GM21529 (cell line): Measurements from ENCODE around the gene RHOA.
"Not testable (repeated sequence)": the region's sequence is repeated elsewhere in the genome, so short reads cannot be mapped to it uniquely, and the experiment has no call there.

Experiments
- ATAC-seq: cut with Tn5 transposase; IDR thresholded peaks from one replicate; pipeline ENCODE4 v1.9.1; 2021; ENCODE audit not compliant: unreplicated experiment

Gene RHOA

DNA sequence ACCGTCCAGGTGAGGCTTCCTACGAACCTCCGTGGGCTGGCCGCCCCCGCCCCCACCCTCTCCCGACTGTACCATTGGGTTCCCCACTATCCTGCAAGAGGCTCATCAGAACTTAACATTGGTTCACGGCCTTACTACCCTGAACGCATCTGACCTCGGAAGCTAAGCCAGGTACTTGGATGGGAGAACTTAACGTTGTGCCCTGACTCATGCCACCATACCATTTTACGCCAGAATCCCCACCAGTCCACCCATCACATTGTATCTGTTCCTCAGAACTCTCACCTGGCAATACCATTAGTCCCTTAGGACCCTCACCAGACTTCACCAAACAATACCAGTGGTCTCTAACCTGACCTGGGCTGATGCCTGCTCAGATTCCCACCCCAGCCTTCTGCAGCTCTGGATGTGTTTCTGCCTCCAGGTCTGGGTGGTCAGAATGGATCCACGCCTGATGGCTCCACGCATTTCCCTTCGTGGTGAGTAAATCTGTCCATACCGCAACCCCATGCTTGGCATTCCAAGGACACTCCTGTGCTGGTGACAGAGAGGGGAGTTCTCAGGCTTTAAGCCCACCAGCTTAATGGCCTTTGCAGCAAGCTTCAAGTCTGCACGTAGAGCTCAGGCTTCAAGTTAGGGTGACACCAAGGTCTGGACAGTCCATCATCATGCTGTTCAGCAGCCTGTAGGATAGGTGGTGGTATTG lies 1.0 kb upstream of the RHOA start:
- ATAC-seq = no peak

DNA sequence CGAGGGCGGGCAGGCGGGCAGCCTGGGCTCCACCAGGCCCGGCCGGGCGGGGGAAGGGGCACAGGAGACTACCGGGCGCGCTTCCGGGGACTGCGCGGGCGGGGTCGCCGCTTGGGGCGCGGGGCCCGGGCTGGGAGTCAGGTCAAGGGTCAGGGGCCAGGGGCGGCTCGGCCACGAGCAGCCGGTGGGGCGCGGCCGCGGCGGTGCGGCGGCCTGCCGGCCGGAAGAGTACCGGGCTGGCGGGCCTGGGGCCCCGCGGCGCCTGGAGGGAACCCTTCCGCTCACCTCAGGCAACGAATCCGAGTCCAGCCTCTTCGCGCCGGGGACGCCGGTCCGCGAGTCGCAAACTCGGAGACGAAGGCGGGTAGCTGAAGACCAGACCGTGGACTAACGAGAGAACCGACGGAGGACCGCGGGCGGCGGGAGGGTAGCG lies 225 bp downstream of the RHOA start:
- peak; percentile 21 for ATAC-seq

DNA sequence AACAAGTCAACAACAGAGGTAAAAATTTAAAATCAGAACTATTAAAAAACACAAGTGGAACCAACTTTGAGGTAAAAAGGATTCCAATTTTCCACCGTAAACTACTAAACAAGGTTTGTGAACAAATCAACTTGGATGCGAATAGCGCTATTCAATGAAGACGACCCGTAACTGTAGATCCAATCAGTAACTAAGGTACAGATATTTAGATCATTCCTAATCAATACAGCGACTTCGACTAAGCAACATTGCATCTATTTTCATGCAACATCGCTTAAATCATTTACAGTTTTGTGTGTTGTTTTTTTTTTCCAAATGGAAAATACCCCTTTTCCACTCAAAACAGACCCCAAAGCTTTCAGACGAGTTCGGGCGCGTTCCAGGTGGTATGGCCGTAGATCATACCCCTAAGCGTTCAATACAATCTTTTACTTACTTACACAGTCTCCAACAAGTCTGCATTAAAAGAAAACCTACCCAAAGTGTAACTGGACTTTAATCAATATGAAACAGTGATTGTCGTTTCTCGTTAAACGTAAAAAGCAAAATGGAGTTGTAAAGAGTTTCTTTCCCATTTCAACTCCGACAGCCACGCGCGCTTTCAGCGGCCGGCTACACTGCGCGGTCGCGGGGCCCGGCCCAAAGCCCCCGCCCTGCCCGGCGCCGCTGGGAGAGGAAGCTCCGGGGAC lies 786 bp downstream of the RHOA start:
- ATAC-seq = no peak

DNA sequence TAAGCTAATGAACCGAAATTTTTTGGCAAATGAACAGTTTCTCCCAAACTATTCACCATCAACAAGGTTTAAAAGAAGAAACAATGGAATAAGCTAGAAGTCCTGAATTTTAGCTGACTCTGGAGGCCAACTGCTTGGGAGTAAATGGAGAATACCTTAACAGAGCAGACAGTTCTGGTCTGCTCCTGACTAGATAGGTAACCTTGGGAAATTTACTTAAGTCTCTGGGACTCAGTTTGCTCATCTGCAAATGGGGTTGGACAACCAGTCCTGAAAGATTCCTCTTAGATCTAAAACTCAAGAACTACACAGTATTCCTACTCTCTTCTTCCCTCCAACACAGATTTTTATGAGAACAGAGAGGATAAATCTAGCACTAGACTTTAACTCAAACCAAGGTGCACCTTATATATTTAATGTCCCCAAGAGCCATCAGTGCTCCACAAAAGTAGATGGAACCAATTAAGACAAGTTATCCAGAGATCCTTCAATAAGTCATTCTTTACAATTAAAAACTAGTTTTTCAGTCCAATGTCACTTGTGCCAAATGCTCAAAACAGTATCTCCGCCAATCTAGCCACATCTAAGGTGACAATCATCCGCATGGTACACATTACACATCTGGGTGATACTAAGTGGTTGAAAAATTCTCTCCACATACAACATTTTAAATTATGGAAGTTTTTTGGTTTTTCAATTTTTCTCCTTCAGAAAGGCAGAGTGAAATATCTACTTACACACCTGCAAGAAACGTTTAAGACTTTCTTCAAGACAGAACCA lies 1.5 kb downstream of the RHOA start:
- ATAC-seq = no peak

DNA sequence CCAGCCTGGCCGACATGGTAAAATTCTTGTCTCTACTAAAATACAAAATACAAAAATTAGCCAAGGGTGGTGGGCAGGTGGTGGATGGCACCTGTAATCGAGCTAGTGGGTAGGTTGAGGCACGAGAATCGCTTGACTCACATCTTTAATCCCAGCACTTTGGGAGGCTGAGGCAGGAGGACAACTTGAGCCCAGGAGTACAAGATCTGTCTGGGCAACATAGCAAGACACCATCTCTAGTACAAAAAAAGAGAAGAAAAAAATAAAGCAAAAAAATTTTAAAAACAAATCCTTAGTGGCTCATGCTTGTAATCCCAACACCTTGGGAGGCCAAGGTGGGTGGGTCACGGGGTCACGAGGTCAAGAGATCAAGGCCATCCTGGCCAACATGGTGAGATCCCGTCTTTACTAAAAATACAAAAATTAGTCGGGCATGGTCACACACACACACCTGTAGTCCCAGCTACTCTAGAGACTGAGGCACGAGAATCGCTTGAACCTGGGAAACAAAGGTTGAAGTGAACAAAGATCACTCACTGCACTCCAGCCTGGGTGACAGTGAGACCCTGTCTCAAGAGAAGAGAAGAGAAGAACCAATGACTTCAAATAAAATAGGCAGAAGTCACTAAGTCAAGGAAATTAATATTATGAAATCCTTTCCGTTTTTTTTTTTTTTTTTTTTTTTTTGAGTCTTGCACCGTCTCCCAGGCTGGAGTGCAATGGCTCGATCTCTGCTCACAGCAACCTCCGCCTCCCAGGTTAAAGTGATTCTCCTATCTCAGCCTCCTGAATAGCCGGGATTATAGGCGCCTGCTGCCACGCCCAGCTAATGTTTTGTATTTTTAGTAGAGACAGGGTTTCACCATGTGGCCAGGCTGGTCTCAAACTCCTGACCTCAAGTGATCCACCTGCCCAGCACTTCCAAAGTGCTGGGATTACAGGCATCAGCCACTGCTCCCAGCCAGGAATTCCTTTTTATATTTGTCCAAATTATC lies 4.9 kb downstream of the RHOA start:
- ATAC-seq = no peak

DNA sequence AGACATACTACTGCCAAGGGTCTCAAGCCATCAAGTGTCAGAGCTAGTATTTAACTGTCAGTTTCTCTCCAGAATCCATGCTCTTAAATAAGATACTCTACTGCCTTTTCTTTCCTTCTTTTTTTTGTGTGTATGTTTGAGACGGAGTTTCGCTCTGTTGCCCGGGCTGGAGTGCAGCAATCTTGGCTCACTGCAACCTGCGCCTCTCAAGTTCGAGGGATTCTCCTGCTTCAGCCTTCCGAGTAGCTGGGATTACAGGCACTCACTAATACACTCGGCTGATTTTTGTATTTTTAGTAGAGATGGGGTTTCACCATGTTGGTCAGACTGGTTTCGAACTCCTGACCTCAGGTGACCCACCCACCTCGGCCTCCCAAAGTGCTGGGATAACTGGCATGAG lies 6.2 kb downstream of the RHOA start:
- not testable (repeated sequence) for ATAC-seq

DNA sequence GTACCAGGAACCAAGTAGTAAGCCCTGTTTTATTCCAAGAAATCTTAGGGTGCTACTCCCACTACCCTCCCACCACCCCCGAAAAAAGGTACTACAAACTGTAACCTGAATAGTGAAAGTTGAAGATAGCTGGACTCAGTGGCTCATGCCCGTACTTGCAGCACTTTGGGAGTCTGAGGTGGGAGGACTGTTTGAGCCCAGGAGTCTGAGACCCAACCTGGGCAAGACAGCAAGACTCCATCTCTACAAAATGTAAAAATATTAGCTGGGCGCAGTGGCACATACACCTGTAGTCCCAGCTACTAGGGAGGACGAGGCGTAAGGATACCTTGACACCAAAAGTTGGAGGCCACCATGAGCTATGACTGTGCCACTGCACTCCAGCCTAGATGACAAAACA lies 7.9 kb downstream of the RHOA start:
- no peak for ATAC-seq

DNA sequence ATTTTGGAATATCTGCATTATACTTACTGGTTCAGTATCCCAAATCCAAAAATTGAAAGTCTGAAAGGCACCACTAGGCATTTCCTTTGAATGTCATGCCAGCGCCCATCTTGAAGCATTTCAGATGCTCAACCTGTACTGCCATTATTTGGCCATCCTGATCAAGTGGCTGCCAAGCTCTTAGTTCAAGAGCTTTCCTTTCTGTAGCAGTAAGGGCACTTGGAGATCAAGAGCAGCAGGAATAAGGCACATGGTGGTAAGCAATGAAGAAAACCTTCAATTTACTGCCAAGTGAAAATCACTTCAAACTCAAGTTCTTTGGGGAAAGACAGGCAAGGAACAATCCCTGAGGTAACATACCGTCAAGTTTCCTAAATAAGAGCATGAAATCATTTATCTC lies 10.0 kb downstream of the RHOA start:
- ATAC-seq = no peak

DNA sequence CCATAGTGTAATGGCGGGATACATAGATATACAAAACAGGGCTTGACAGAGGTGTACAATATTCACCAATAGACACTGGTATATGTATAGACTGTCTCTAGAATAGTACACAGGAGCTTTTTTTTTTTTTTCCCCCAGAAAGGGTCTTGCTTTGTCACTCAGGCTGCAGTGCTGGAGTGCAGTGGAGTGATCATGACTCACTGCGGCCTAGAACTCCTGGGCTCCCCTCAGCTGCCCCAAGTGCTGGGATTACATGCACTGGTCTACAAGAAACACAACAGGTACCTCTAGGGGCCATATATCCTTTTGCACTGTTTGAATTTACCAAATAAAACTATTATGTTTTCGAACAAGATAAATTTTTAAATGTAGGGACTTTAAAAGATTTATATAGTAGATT lies 12.3 kb downstream of the RHOA start:
- no peak for ATAC-seq

DNA sequence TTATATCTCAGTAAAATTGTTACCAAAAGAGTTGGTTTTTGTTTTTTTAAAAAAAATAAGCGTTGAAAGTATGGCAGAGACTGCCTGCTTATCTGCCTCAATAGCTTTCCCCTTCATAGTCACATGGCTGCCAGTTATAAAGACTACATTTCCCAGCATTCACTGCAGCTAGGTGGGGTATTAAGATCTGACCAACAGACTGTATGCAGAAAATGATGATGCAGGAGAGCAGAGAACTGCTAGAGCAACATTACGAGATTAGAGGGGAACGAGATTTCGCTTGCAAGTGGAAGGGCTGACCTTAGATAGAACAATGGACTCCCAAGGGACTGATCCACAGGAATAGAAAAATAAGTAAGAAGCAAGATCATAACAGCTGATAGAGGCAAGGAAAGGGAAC lies 14.3 kb downstream of the RHOA start:
- ATAC-seq = no peak

DNA sequence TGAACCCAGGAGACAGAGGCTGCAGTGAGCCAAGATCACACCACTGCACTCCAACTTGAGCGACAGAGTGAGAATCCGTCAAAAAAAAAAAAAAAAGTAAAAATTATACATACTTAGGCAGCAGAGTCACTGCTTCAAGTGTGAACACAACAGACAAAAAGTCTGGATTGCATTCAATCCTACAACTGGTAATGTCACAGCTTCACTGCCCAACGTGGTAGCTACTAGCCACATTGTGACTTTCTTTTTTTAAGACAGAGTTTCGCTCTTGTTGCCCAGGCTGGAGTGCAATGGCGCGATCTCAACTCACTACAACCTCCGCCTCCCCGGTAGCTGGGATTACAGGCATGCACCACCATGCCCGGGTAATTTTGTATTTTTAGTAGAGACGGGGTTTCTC lies 20.5 kb downstream of the RHOA start:
- ATAC-seq = not testable (repeated sequence)

DNA sequence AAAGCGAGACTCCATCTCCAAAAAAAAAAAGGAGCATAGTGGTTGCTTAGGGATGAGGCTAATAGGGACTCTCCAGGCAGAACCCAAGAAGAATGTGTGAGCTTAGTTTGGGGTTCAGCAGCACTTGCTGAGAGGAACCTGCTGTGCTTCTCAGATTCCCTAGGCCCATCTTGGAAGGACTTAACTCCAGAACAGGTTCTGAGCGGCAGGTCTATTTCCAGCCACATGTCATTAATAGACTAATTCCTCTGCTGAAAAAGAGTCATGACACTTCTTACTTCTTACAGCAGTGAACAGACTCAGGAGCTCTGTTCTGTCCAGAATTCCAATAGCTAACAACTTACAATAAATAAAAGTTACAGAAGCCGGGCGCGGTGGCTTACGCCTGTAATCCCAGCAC lies 22.5 kb downstream of the RHOA start:
- ATAC-seq = no peak

DNA sequence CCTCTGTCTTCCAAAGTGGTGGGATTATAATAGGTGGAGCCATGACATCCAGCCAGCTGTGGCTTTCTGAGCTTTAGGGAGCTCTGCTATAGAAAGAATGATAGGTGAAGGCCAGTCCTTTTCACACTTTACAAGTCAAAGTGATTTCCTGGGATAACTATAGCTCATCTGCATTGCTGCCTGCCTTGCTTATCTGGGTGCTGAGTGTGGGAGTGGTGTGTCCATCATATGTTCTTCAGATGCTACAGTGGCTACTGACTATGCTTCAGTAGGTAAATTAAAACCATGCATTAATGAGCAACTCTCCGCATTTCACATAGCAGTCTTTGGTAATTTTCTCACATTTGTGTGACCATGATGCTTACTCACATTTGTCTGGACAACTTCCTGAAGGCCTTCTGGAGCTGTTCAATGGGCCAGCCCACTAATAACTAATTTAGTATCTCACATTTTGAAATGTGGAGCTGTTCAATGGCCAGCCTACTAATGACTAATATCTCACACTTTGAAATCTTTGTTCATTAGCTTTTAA lies 23.4 kb downstream of the RHOA start:
- no peak for ATAC-seq

DNA sequence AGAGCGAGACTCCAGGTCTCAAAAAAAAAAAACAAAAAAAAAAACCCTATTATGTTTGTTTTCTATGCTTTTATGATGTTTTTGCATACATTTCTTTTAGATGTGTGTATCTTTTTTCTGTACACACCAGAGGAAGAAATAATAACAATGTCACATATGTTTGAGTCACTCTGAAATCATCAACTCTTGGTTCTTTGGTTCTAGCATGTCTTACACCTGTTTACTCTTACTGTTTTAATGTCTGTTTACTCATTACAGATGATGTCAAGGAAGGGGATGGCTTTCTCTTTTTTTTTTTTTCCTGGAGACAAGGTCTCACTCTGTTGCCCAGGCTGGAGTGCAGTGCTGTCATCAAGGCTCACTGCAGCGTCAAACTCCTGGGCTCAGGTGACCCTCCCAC lies 24.1 kb downstream of the RHOA start:
- ATAC-seq = no peak

DNA sequence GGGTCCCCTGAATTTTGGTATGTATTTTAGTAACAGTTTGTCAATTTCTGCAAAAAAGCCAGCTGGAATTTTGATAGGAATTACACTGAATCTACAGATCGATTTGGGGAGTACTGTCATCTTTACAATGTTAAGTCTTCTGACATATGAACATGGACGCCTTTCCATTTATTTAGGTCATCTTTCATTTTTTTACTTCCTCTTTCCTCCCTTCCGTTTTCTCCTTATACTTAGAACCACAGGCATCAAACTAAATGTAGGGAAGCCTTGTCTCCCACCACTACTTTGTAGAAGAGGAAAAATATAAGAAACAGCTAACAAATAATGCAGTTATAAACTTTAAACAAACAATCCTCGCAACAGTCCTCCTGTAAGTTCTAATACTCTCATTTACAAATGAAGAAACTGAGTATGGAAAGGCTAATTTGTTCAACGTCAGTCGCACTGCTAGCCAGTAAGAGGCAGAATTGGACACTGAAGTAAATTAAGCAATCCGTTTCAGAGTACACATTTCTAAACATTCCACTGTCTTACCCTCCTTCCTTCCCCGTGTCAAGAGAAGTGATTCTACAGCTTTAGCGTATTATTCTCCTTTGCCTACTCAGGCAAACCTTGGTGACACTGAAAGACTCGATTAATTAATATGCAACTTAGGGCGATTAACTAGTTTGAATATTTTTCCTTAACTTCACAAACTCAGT lies 25.6 kb downstream of the RHOA start:
- ATAC-seq = no peak

DNA sequence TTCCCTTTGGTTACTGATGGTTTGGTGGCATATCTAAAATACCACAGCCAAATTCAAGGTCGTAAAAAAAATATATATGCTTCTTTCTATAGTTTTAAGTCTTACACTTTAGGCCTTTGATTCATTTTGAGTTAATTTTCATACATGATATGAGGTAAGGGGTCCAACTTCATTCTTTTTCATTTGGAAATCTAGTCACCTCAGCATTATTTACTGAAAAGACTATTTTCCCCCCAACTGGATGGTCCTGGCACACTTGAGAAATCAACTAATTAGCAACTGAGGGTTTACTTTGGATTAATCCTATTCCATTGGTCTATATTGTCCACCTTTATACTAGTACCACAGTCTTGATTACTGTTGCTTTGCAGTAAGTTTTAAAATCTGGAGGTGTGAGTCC lies 26.2 kb downstream of the RHOA start:
- ATAC-seq = no peak

DNA sequence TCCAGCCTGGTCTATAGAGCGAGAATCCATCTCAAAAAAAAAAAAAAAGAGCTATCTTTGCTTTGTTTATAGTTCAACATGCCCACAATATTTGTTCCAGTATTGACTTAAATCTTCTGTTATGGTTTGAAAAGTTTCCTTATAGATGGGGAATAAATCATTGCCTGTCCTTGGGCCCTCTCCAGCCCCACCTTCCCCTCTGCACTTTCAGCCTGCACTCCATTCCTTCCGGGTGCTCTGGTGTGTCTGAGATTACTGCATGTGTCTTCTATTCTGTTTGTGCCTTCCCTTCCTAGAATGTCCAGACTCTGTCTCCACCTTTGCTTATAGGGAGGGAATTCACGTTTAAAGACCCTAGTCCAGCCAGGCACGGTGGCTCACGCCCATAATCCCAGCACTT lies 28.4 kb downstream of the RHOA start:
- ATAC-seq = no peak

DNA sequence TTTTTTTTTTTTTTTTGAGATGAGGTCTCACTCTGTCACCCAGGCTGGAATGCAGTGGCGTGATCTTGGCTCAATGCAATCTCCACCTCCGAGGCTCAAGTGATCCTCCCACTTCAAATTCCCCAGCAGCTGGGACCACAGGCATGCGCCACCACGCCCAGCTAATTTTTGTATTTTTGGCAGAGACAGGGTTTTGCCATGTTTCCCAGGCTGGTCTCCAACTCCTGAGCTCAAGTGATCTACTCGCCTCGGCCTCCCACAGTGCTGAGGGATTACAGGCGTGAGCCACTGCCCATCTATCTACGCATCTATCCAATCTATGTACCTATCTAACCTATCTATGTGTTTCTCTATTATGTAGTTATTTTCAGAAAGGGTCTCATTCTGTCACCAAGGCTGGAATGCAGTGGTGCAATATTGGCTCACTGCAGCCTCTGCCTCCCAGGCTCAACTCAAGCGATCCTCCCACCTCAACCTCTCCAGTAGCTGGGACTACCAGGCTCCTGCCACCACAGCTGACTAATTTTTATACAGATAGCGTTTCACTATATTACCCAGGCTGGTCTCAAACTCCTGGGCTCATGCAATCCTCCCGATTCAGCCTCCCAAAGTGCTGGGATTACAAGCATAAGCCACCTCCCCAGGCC lies 33.4 kb downstream of the RHOA start:
- ATAC-seq = no peak

DNA sequence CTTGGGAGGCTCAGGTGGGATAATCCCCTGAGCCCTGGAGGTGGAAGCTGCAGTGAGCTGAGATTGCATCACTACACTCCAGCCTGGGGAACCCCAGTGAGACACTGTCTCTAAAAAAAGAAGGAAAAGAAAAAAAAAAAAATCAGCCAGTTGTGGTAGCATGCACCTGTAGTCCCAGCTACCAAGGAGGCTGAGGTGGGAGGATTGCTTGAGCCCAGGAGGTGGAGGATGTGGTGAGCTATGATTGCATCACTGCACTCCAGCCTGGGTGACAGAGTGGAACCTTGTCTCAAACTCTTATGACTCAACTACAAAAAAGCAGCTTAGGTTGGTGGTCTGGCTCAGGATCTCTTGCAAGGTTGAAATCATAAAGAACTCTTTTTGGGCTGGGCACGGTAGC lies 34.3 kb downstream of the RHOA start:
- ATAC-seq = no peak

DNA sequence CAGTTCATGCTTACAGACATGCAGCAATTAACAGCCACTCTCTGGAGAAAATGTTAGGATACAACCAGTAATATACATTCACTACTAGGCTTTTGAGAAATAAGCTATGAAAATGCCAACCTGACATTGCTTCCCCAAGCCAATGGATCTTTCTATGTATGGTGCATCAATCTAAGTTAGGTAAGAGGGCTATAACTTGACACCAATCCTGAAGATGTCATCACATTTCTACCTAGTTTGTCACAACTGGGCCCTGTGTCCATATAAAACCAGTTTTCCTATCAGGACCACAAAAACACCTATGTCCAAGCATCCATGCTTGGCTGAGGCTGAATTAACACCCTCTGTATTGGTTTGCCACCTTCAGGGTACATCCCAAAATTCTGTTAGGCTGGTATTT lies 39.8 kb downstream of the RHOA start:
- no peak for ATAC-seq
